Measurements from ENCODE around the gene CERK.
A peak's percentile ranks its signal among the peaks of the same experiment; 100 is the strongest.

CERK gene

GRCh38 chr22:46764140-46764680 is 26.2 kb upstream of the CERK start:
- no peak for DNase-seq

- peak; percentile 50 for DNase-seq
These were observed 25.1 kb upstream of the CERK start for GRCh38 chr22:46763051-46763705.

- peak; percentile 94 for DNase-seq
These were observed 24.4 kb upstream of the CERK start, which contains the start of gene TBC1D22A for GRCh38 chr22:46762238-46763050. Gene TBC1D22A, plus strand, starts transcription at chr22:46762650. Its CDS starts 137 bp downstream, at chr22:46762787.

GRCh38 chr22:46761539-46762237 is 23.6 kb upstream of the CERK start:
- DNase-seq, result no peak

- no peak for DNase-seq
These were observed 23.0 kb upstream of the CERK start for GRCh38 chr22:46761017-46761416.

GRCh38 chr22:46758867-46759290 is 20.8 kb upstream of the CERK start:
- peak; percentile 52 for DNase-seq

- DNase-seq, result no peak
These were observed 20.1 kb upstream of the CERK start for GRCh38 chr22:46758121-46758520.

- DNase-seq, result no peak
These were observed 19.1 kb upstream of the CERK start for GRCh38 chr22:46757104-46757503.

GRCh38 chr22:46756097-46756496 is 18.0 kb upstream of the CERK start:
- DNase-seq, result no peak

- no peak for DNase-seq
These were observed 17.5 kb upstream of the CERK start for GRCh38 chr22:46755525-46755924.

- no peak for DNase-seq
These were observed 16.8 kb upstream of the CERK start for GRCh38 chr22:46754826-46755225.

GRCh38 chr22:46754110-46754799 is 16.2 kb upstream of the CERK start:
- no peak for DNase-seq

GRCh38 chr22:46753761-46754109 is 15.7 kb upstream of the CERK start:
- DNase-seq, result no peak

- no peak for DNase-seq
These were observed 15.3 kb upstream of the CERK start for GRCh38 chr22:46753360-46753759.

- no peak for DNase-seq
These were observed 14.9 kb upstream of the CERK start for GRCh38 chr22:46752988-46753310.

- no peak for DNase-seq
These were observed 14.4 kb upstream of the CERK start for GRCh38 chr22:46752286-46752987.

GRCh38 chr22:46750863-46751443 is 12.9 kb upstream of the CERK start:
- no peak for DNase-seq

GRCh38 chr22:46750530-46750800 is 12.4 kb upstream of the CERK start:
- no peak for DNase-seq

- DNase-seq, result no peak
These were observed 11.9 kb upstream of the CERK start for GRCh38 chr22:46749682-46750529.

- peak; percentile 69 for DNase-seq
These were observed 11.0 kb upstream of the CERK start for GRCh38 chr22:46748908-46749675.
